Tibial nerve (tissue), 4 donors: ENCODE measurements around the gene COL4A3. TPM values are rescaled to one million over a fixed set of nuclear protein-coding genes. Genes with fewer than 3 reads are reported as not detected.

Source experiments
- DNase-seq, 2 donors: peaks; one replicate each; pipeline ENCODE4 v3.0.0-alpha.2; 2019; ENCODE audit warnings: low spot score in 2 of 2
- H3K27ac ChIP-seq, 4 donors: fragments of 200-600 bp; sonication (generic) in 3 of 4; one replicate each; pipeline ENCODE4 v1.5.1; 2017 to 2019; ENCODE audit warnings: mild to moderate bottlenecking in 1 of 4
- H3K27me3 ChIP-seq, 2 donors: fragments of 200-600 bp; sonication (generic) in 1 of 2; one replicate each; pipeline versions ENCODE4 v1.5.1 to v1.6.0; 2017 to 2019
- H3K36me3 ChIP-seq, 3 donors: fragments of 200-600 bp; sonication (generic); one replicate each; pipeline ENCODE4 v1.5.1; 2018 to 2019
- H3K4me1 ChIP-seq, 4 donors: fragments of 200-600 bp; sonication (generic) in 3 of 4; one replicate each; pipeline ENCODE4 v1.5.1; 2017 to 2019
- H3K4me3 ChIP-seq, 4 donors: fragments of 200-600 bp; sonication (generic) in 3 of 4; one replicate each; pipeline ENCODE4 v1.5.1; 2017 to 2019; ENCODE audit warnings: mild to moderate bottlenecking in 1 of 4, moderate library complexity in 1 of 4
- H3K9me3 ChIP-seq, 4 donors: fragments of 200-600 bp; sonication (generic) in 3 of 4; one replicate each; pipeline ENCODE4 v1.5.1; 2017 to 2019
- CTCF ChIP-seq, 5 experiments: fragments of 200-600 bp in 3 of 5; fragments of 450-650 bp in 2 of 5; sonication (generic) in 3 of 5; IDR thresholded peaks; one replicate each; pipeline ENCODE4 v1.5.1; 2016 to 2019; ENCODE audit warnings: antibody characterized with exemption in 5 of 5, mild to moderate bottlenecking in 3 of 5, moderate library complexity in 2 of 5
- EP300 ChIP-seq, 2 donors: sonication (generic); formaldehyde crosslinking; IDR thresholded peaks; one replicate each; pipeline ENCODE4 v1.6.1; 2017; ENCODE audit warnings: antibody characterized with exemption in 2 of 2, mild to moderate bottlenecking in 1 of 2
- POLR2A ChIP-seq, 2 donors: fragments of 450-650 bp; IDR thresholded peaks; one replicate each; pipeline ENCODE4 v1.6.1; 2017; ENCODE audit warnings: antibody characterized with exemption in 2 of 2, mild to moderate bottlenecking in 2 of 2, moderate library complexity in 2 of 2
- WGBS, 2 donors: methylation state at CpG; one replicate each; pipeline ENCODE4 v1.1.5; 2018; 5-methylcytosine and 5-hydroxymethylcytosine counted together
- total RNA-seq, 4 donors: library from RNA; depleted of rRNA; stranded (reverse); fragments of >200 nt; gene quantifications; one replicate each; pipeline ENCODE4 v1.1.0, GENCODE V29; 2016

The COL4A3 gene
- total RNA-seq, 4 donors from 2014 or later, result 3.9 to 8.6 (median 7.6) TPM

DNA sequence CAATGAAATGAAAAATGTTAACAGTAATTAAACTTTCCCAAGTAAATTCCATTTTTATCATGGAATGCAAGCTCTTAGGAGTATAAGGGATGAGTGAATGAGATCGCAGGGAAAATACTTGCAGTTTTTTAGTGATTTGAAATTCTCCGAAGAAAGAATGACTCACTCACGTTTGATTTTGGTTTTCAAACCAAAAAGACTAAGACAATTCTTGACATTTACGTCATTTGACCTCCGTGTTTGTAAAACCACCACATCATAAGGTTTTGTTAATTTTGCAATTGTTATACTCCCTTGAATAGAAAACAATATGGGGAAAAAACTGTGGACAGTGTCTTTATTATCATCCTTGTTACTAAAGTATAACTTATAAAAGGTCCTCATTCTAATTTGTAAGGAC lies 29.8 kb upstream of the COL4A3 start:
- TF ChIP-seq POLR2A (IDR thresholded peaks at IDR 0.05), result no peak
- no peak for TF ChIP-seq CTCF (IDR thresholded peaks at IDR 0.05)
- TF ChIP-seq EP300 (IDR thresholded peaks at IDR 0.05), result no peak
- Histone ChIP-seq H3K27ac (no peak overlapping the region), H3K4me3 (no peak overlapping the region), H3K4me1 (no peaks in the 10 kb centered on the region), H3K36me3 (no peaks in the 10 kb centered on the region), H3K9me3 (no peaks in the 10 kb centered on the region), H3K27me3 (no peaks in the 10 kb centered on the region)
- WGBS, 2 donors, result 71 to 76% methylated on average over 5 of the region's 5 CpGs
- no peak for DNase-seq

- no peak overlapping the region for H3K4me3 ChIP-seq
- H3K4me1 ChIP-seq, result no peaks in the 10 kb centered on the region
- 89 to 94% methylated on average over 4 of the region's 4 CpGs for WGBS, 2 donors
- no peaks in the 10 kb centered on the region for H3K9me3 ChIP-seq
- DNase-seq, result no peak
- no peak overlapping the region for H3K27ac ChIP-seq
- no peak for TF ChIP-seq CTCF (IDR thresholded peaks at IDR 0.05)
- TF ChIP-seq POLR2A (IDR thresholded peaks at IDR 0.05), result no peak
- H3K36me3 ChIP-seq, result no peaks in the 10 kb centered on the region
- no peaks in the 10 kb centered on the region for H3K27me3 ChIP-seq
Observed at GRCh38 chr2:227141301-227141700, 23.1 kb upstream of the COL4A3 start.

DNA sequence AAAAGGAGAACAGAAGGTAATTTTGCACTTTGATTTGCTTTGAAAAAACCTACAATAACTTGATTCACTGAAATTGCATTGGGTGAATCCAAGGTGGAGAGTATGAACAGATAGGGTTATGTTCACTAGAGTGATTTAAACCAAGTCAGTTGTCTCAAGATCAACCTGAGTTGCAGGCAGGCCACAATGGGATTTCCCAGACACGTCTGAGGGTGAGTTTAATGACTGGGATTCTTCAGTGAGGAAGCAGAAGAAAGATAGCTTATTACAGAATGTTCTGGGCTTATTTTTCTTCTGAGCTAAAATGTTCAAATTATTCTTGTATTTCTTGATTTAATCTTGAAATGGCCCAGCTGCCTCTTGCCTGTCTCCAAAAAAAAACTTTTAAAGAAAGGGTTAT lies 20.5 kb upstream of the COL4A3 start:
- Histone ChIP-seq H3K27me3 (no peaks in the 10 kb centered on the region), H3K27ac (no peak overlapping the region), H3K4me1 (no peaks in the 10 kb centered on the region), H3K36me3 (no peaks in the 10 kb centered on the region), H3K4me3 (no peak overlapping the region), H3K9me3 (peaks cover 0 to 13% (median 2%) of the 10 kb centered on the region in 4 donors)
- 41 to 48% methylated on average over 1 of the region's 1 CpG for WGBS, 2 donors
- TF ChIP-seq CTCF (IDR thresholded peaks at IDR 0.05) (no peak), EP300 (IDR thresholded peaks at IDR 0.05) (no peak), POLR2A (IDR thresholded peaks at IDR 0.05) (no peak)
- DNase-seq, result no peak

DNA sequence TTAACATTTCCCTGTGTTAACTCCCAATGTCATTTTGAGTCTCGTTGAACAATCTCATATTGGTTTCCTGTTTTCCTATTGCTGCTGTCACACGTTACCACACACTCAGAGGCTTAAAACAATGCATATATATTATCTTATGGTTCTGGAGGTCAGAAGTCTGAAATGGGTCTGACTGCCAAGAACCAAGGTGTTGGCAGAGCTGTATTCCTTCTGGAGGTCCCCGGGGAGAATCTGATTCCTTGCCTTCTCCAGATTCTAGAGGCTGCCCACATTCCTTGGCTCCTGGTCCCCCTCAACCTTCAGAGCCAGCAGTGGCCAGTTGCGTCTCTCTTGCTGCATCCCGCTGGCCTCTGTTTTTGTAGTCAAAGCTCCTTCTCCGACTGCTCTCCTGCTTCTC lies 18.0 kb upstream of the COL4A3 start:
- 83 to 86% methylated on average over 6 of the region's 6 CpGs for WGBS, 2 donors
- no peak for TF ChIP-seq EP300 (IDR thresholded peaks at IDR 0.05)
- TF ChIP-seq POLR2A (IDR thresholded peaks at IDR 0.05), result no peak
- TF ChIP-seq CTCF (IDR thresholded peaks at IDR 0.05), result no peak
- H3K9me3 ChIP-seq, result peaks cover 0 to 13% (median 2%) of the 10 kb centered on the region in 4 donors
- H3K27me3 ChIP-seq, result no peaks in the 10 kb centered on the region
- no peaks in the 10 kb centered on the region for H3K4me1 ChIP-seq
- no peak for DNase-seq
- H3K36me3 ChIP-seq, result no peaks in the 10 kb centered on the region
- H3K27ac ChIP-seq, result no peak overlapping the region
- H3K4me3 ChIP-seq, result no peak overlapping the region

DNA sequence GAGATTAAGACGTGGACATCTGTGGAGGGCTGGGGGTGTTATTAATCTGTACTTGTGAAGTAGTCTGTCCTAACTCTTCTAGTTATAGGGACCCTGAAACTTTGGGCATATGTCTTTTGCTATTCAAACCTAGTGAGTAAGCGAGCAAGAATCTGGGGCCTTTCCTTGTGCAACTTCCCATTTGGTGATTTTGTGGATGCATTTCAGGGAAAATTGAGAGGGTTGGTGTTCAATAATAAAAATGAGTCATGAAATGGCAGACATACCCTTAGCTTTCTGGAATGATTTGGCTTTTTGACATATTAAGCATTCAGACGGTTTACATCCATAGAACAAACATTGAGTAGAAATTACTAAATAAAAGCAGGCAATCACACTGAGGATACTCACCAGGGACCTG lies 17.4 kb upstream of the COL4A3 start:
- Histone ChIP-seq H3K4me1 (no peaks in the 10 kb centered on the region), H3K36me3 (no peaks in the 10 kb centered on the region), H3K27me3 (no peaks in the 10 kb centered on the region), H3K4me3 (no peak overlapping the region), H3K27ac (no peak overlapping the region), H3K9me3 (peaks cover 0 to 13% (median 2%) of the 10 kb centered on the region in 4 donors)
- TF ChIP-seq CTCF (IDR thresholded peaks at IDR 0.05), result no peak
- no peak for TF ChIP-seq EP300 (IDR thresholded peaks at IDR 0.05)
- TF ChIP-seq POLR2A (IDR thresholded peaks at IDR 0.05), result no peak
- WGBS, 2 donors, result 75 to 80% methylated on average over 3 of the region's 3 CpGs
- DNase-seq, result no peak
